Lower lobe of right lung (tissue), 2 donors: ENCODE measurements around the gene RGS5. TPM values are rescaled to one million over a fixed set of nuclear protein-coding genes. Genes with fewer than 3 reads are reported as not detected.

Experiments
- ATAC-seq, 2 donors: fragments of 200-7000 bp; cut with Tn5 transposase; one replicate each; pipeline ENCODE4 v1.9.1; 2020 to 2022; ENCODE audit warnings: mild to moderate bottlenecking in 2 of 2, moderate library complexity in 2 of 2
- DNase-seq: peaks from one replicate; pipeline ENCODE4 v3.0.0-alpha.2; 2020
- H3K27ac ChIP-seq: fragments of 200-600 bp; one replicate; pipeline ENCODE4 v1.8.0; 2022
- H3K27me3 ChIP-seq: fragments of 200-600 bp; one replicate; pipeline ENCODE4 v1.8.0; 2022; ENCODE audit warnings: low read depth
- H3K36me3 ChIP-seq: fragments of 200-600 bp; one replicate; pipeline ENCODE4 v1.8.0; 2022; ENCODE audit warnings: mild to moderate bottlenecking
- H3K4me1 ChIP-seq: fragments of 200-600 bp; one replicate; pipeline ENCODE4 v1.8.0; 2022
- H3K4me3 ChIP-seq: fragments of 200-600 bp; one replicate; pipeline ENCODE4 v1.8.0; 2022; ENCODE audit warnings: mild to moderate bottlenecking
- H3K9me3 ChIP-seq: fragments of 200-600 bp; one replicate; pipeline ENCODE4 v1.8.0; 2022
- intact Hi-C: fragments of 100-400 bp; cut with DNase I; formaldehyde crosslinking; loops from one replicate; pipeline ENCODE4 v1.11.0; 2022
- total RNA-seq: library from RNA; stranded (reverse); fragmentation: NEBNext Ultra II Directional; extraction: Animal tissue kit (Norgen Biotek cat#: 25700); gene quantifications from one replicate; pipeline ENCODE4 v1.2.1, GENCODE V29; 2021
- TF ChIP-seq, protein P1 (sequence below): fragments of 200-600 bp; IDR thresholded peaks from one replicate; pipeline ENCODE4 v1.8.0; 2022; ENCODE audit warnings: antibody characterized with exemption, mild to moderate bottlenecking
- donor health status: DM: no; HTN: yes; CAD: no; lungs with severe emphysema.

RGS5 gene
- total RNA-seq, 1 donor from 2014 or later: 90.0 TPM

DNA sequence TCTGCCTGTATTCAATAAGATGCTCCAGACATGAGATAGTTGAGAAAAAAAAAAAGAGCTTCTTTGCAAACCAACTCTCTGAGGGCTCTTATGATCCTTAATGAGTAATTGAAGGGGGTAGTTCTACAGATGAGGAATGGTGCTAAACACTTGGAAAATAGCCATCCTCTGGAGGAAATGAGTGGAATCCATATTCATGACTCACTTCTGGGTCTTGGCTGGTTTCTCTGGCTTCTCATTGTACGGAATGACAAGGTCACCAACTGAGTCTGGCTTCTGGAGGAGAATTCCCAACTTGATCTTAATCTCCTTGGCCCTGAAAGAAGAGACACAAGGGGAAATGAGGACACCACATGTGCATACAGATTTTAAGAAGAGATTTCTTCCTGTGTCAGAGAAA lies 34.7 kb downstream of the RGS5 start:
- ATAC-seq: peak; percentile 66 to 78
- Histone ChIP-seq H3K9me3 (no peaks in the 10 kb centered on the region), H3K4me3 (no peak overlapping the region), H3K4me1 (peaks cover 38% of the 10 kb centered on the region), H3K27me3 (no peaks in the 10 kb centered on the region), H3K27ac (no peak overlapping the region), H3K36me3 (no peaks in the 10 kb centered on the region)
- intact Hi-C loops: no loop called here
- no peak for DNase-seq
- TF ChIP-seq, protein P1, sequence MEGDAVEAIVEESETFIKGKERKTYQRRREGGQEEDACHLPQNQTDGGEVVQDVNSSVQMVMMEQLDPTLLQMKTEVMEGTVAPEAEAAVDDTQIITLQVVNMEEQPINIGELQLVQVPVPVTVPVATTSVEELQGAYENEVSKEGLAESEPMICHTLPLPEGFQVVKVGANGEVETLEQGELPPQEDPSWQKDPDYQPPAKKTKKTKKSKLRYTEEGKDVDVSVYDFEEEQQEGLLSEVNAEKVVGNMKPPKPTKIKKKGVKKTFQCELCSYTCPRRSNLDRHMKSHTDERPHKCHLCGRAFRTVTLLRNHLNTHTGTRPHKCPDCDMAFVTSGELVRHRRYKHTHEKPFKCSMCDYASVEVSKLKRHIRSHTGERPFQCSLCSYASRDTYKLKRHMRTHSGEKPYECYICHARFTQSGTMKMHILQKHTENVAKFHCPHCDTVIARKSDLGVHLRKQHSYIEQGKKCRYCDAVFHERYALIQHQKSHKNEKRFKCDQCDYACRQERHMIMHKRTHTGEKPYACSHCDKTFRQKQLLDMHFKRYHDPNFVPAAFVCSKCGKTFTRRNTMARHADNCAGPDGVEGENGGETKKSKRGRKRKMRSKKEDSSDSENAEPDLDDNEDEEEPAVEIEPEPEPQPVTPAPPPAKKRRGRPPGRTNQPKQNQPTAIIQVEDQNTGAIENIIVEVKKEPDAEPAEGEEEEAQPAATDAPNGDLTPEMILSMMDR: no peak

DNA sequence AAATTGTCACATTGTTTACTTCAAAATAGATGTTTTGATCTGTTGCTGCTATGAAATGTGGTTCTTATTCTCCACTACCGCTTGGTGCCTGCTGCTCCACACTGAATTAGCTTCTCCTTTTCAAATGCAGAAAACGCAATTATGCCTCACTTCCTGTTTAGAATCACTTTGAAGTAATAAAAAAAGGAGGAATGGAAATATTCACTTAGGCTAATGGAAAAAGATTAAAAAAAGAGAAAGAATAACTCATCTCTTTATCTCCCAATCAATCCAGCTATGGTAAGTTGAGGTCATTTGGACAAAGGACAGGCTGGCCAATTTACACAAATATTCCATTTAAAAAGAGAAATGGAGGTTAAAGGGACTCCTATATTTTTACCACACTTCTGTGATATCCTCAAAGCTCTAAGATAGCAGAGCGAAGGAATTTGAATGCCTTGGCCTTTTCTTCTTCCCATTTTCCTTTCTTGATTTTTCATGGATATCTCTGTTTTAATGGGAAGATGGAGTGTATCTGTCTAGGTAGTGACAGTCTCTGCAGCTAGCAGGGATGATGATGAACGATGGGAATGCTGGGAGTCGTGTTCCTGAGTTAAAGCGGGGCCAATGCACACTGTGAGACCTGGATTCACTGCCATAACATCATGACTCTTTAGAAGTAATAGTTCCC lies 35.7 kb downstream of the RGS5 start:
- intact Hi-C loops: no loop called here
- no peak overlapping the region for H3K27ac ChIP-seq
- no peak for DNase-seq
- H3K27me3 ChIP-seq: no peaks in the 10 kb centered on the region
- peaks cover 41% of the 10 kb centered on the region for H3K4me1 ChIP-seq
- no peak for ATAC-seq
- TF ChIP-seq, protein P1: no peak
- no peak overlapping the region for H3K4me3 ChIP-seq
- no peaks in the 10 kb centered on the region for H3K9me3 ChIP-seq
- no peaks in the 10 kb centered on the region for H3K36me3 ChIP-seq

- ATAC-seq (no peak), DNase-seq (no peak)
- intact Hi-C loops: no loop called here
- H3K9me3 ChIP-seq: no peaks in the 10 kb centered on the region
- H3K4me3 ChIP-seq: no peak overlapping the region
- peaks cover 48% of the 10 kb centered on the region for H3K4me1 ChIP-seq
- TF ChIP-seq, protein P1: no peak
- H3K27ac ChIP-seq: no peak overlapping the region
- no peaks in the 10 kb centered on the region for H3K36me3 ChIP-seq
- no peaks in the 10 kb centered on the region for H3K27me3 ChIP-seq
These were observed 37.6 kb downstream of the RGS5 start for GRCh38 chr1:163165119-163165518.

DNA sequence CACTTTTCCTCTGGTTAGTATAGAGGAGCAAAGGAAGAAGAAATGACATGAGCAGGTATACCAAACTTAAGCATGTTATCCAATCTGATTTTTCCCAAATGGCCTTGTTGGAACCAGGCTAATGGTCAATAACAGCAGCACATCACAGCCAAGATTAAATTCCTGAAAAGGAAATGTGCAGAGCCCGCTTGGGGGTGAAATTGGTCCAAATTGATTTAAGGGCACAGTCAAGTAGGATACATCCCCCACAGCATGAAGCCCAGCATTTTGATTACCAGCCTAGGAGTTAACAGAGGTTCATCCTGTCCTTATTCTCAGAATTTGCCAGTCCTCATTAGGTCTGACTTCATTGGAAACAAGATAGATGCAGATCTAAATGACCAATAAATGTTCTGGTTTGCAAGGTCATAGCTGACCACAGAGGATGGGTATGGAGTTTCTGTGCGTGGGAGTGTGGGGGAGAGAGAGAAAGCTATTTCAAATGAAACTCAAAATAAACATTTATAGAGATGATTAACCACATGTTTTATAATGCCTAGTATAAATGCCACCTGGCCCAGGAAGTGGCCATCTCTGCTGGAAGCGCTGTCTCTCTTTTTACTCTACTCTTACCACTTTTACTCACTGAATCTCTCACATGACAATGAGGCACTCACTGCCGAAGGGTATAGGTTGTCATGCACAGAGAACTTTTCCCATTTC lies 38.7 kb downstream of the RGS5 start:
- Histone ChIP-seq H3K36me3 (no peaks in the 10 kb centered on the region), H3K27ac (no peak overlapping the region), H3K9me3 (no peaks in the 10 kb centered on the region), H3K27me3 (no peaks in the 10 kb centered on the region), H3K4me1 (peaks cover 48% of the 10 kb centered on the region), H3K4me3 (no peak overlapping the region)
- no peak for DNase-seq
- TF ChIP-seq, protein P1: no peak
- no peak for ATAC-seq
- intact Hi-C loops: no loop called here

GRCh38 chr1:163163163-163163562 lies 39.6 kb downstream of the RGS5 start:
- Histone ChIP-seq H3K27ac (no peak overlapping the region), H3K27me3 (no peaks in the 10 kb centered on the region), H3K36me3 (no peaks in the 10 kb centered on the region), H3K4me1 (peaks cover 42% of the 10 kb centered on the region), H3K4me3 (no peak overlapping the region), H3K9me3 (no peaks in the 10 kb centered on the region)
- TF ChIP-seq, protein P1: no peak
- intact Hi-C loops: no loop called here
- DNase-seq (no peak), ATAC-seq (no peak)
